Hepatocyte (in vitro differentiated cells): ENCODE measurements around the gene STAT1. TPM values are rescaled to one million over a fixed set of nuclear protein-coding genes. Genes with fewer than 3 reads are reported as not detected.

ENCODE experiments used
- DNase-seq: peaks from one replicate; pipeline ENCODE4 v3.0.0-alpha.2; 2016; ENCODE audit warnings: low spot score
- H2AFZ ChIP-seq: fragments of 200-600 bp; sonication (generic); 2 replicates; pipeline ENCODE4 v1.6.0; 2016; ENCODE audit warnings: antibody characterized with exemption, mild to moderate bottlenecking
- H3K27ac ChIP-seq: fragments of 200-600 bp; sonication (generic); 2 replicates; pipeline ENCODE4 v1.5.1; 2016; ENCODE audit warnings: mild to moderate bottlenecking
- H3K27me3 ChIP-seq: fragments of 200-600 bp; sonication (generic); 2 replicates; pipeline ENCODE4 v1.6.1; 2016
- H3K36me3 ChIP-seq: fragments of 200-600 bp; sonication (generic); replicated peaks from 2 replicates; pipeline ENCODE4 v1.5.1; 2016; ENCODE audit warnings: low read depth; ENCODE audit not compliant: insufficient read depth
- H3K4me1 ChIP-seq: fragments of 200-600 bp; sonication (generic); 2 replicates; pipeline ENCODE4 v1.5.1; 2016; ENCODE audit warnings: mild to moderate bottlenecking, moderate library complexity; ENCODE audit not compliant: insufficient read depth
- H3K4me2 ChIP-seq: fragments of 200-600 bp; sonication (generic); 2 replicates; pipeline ENCODE4 v1.6.0; 2016
- H3K4me3 ChIP-seq: fragments of 200-600 bp; sonication (generic); 2 replicates; pipeline ENCODE4 v1.5.1; 2016; ENCODE audit warnings: mild to moderate bottlenecking
- H3K79me2 ChIP-seq: fragments of 200-600 bp; sonication (generic); 2 replicates; pipeline ENCODE4 v1.6.0; 2017; ENCODE audit warnings: mild to moderate bottlenecking
- H3K9me2 ChIP-seq: fragments of 200-600 bp; sonication (generic); replicated peaks from 2 replicates; pipeline ENCODE4 v1.6.0; 2017; ENCODE audit warnings: mild to moderate bottlenecking; ENCODE audit not compliant: insufficient read depth
- H3K9me3 ChIP-seq: fragments of 200-600 bp; sonication (generic); 2 replicates; pipeline ENCODE4 v1.5.1; 2016; ENCODE audit warnings: low read depth, mild to moderate bottlenecking
- H4K20me1 ChIP-seq: fragments of 200-600 bp; sonication (generic); 2 replicates; pipeline ENCODE4 v1.6.0; 2016; ENCODE audit warnings: mild to moderate bottlenecking; ENCODE audit not compliant: insufficient read depth, poor library complexity, severe bottlenecking
- EZH2 ChIP-seq: fragments of 200-600 bp; sonication (generic); IDR thresholded peaks from 2 replicates; pipeline ENCODE4 v1.6.1; 2016; ENCODE audit warnings: antibody characterized with exemption, mild to moderate bottlenecking, borderline replicate concordance
- EZH2phosphoT487 ChIP-seq: fragments of 200-600 bp; sonication (generic); IDR thresholded peaks from one replicate; pipeline ENCODE4 v1.6.1; 2018; ENCODE audit warnings: antibody characterized with exemption, mild to moderate bottlenecking, low read depth, moderate library complexity; ENCODE audit not compliant: unreplicated experiment, severe bottlenecking
- WGBS: methylation state at CpG from one replicate; pipeline ENCODE4 v1.1.6; 2016; ENCODE audit warnings: low lambda C conversion rate; ENCODE audit errors: missing lambda C conversion rate; 5-methylcytosine and 5-hydroxymethylcytosine counted together
- polyA plus RNA-seq: library from polyadenylated mRNA; unstranded; fragments of >200 nt; fragmentation: Nextera tagmentation; extraction: Ambion mirVana; gene quantifications from 2 replicates; pipeline ENCODE4 v1.2.1, GENCODE V29; 2016
- total RNA-seq: library from RNA; depleted of rRNA; stranded (reverse); fragments of >200 nt; gene quantifications from 2 replicates; pipeline ENCODE4 v1.2.3, GENCODE V29; 2014
- TF ChIP-seq, protein P1 (sequence below): fragments of 200-600 bp; sonication (generic); IDR thresholded peaks from 2 replicates; pipeline ENCODE4 v1.5.1; 2016; ENCODE audit warnings: antibody characterized with exemption, mild to moderate bottlenecking; ENCODE audit not compliant: poor library complexity

STAT1 gene
- total and polyA plus RNA-seq, 2 experiments from 2014 or later: 53.3 to 124 TPM

- Histone ChIP-seq H3K9me2 (no peaks in the 10 kb centered on the region), H3K79me2 (no peaks in the 10 kb centered on the region), H3K4me3 (no peak overlapping the region), H3K27ac (peak overlapping the region; percentile 66), H3K4me1 (peaks cover 22% of the 10 kb centered on the region), H4K20me1 (no peaks in the 10 kb centered on the region), H3K4me2 (peak overlapping the region; percentile 66), H3K9me3 (no peaks in the 10 kb centered on the region), H3K27me3 (no peaks in the 10 kb centered on the region), H2AFZ (no peak overlapping the region), H3K36me3 (peaks cover 14% of the 10 kb centered on the region)
- TF ChIP-seq EZH2phosphoT487 (no peak), EZH2 (no peak)
- TF ChIP-seq, protein P1, sequence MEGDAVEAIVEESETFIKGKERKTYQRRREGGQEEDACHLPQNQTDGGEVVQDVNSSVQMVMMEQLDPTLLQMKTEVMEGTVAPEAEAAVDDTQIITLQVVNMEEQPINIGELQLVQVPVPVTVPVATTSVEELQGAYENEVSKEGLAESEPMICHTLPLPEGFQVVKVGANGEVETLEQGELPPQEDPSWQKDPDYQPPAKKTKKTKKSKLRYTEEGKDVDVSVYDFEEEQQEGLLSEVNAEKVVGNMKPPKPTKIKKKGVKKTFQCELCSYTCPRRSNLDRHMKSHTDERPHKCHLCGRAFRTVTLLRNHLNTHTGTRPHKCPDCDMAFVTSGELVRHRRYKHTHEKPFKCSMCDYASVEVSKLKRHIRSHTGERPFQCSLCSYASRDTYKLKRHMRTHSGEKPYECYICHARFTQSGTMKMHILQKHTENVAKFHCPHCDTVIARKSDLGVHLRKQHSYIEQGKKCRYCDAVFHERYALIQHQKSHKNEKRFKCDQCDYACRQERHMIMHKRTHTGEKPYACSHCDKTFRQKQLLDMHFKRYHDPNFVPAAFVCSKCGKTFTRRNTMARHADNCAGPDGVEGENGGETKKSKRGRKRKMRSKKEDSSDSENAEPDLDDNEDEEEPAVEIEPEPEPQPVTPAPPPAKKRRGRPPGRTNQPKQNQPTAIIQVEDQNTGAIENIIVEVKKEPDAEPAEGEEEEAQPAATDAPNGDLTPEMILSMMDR: no peak
- no peak for DNase-seq
- WGBS: 43% methylated on average over 10 of the region's 10 CpGs
Observed at GRCh38 chr2:190980630-190981209, 33.3 kb downstream of the STAT1 start.

GRCh38 chr2:190979906-190980629, 33.9 kb downstream of the STAT1 start:
- Histone ChIP-seq H3K4me1 (peaks cover 22% of the 10 kb centered on the region), H3K36me3 (peaks cover 14% of the 10 kb centered on the region), H3K4me2 (peak overlapping the region; percentile 66), H3K79me2 (no peaks in the 10 kb centered on the region), H2AFZ (no peak overlapping the region), H3K9me2 (no peaks in the 10 kb centered on the region), H3K4me3 (no peak overlapping the region), H3K27ac (peak overlapping the region; percentile 66), H3K27me3 (no peaks in the 10 kb centered on the region), H4K20me1 (no peaks in the 10 kb centered on the region), H3K9me3 (no peaks in the 10 kb centered on the region)
- peak; percentile 88 for DNase-seq
- TF ChIP-seq EZH2: no peak
- no peak for TF ChIP-seq EZH2phosphoT487
- TF ChIP-seq, protein P1: peak; percentile 12
- 24% methylated on average over 14 of the region's 14 CpGs for WGBS

GRCh38 chr2:190978389-190979053, 35.5 kb downstream of the STAT1 start:
- H3K4me2 ChIP-seq: no peak overlapping the region
- WGBS: 96% methylated on average over 17 of the region's 17 CpGs
- H2AFZ ChIP-seq: no peak overlapping the region
- H3K27me3 ChIP-seq: no peaks in the 10 kb centered on the region
- no peaks in the 10 kb centered on the region for H3K9me3 ChIP-seq
- H3K9me2 ChIP-seq: no peaks in the 10 kb centered on the region
- H3K79me2 ChIP-seq: no peaks in the 10 kb centered on the region
- no peak overlapping the region for H3K27ac ChIP-seq
- no peak overlapping the region for H3K4me3 ChIP-seq
- DNase-seq: no peak
- peaks cover 22% of the 10 kb centered on the region for H3K4me1 ChIP-seq
- peaks cover 14% of the 10 kb centered on the region for H3K36me3 ChIP-seq
- no peaks in the 10 kb centered on the region for H4K20me1 ChIP-seq
- TF ChIP-seq EZH2 (no peak), EZH2phosphoT487 (no peak)
- TF ChIP-seq, protein P1: no peak
